Measurements from ENCODE around the gene RAI14.

Gene RAI14

GRCh38 chr5:34666392-34667080 lies 10.4 kb downstream of the RAI14 start:
- TF ChIP-seq, protein P1, sequence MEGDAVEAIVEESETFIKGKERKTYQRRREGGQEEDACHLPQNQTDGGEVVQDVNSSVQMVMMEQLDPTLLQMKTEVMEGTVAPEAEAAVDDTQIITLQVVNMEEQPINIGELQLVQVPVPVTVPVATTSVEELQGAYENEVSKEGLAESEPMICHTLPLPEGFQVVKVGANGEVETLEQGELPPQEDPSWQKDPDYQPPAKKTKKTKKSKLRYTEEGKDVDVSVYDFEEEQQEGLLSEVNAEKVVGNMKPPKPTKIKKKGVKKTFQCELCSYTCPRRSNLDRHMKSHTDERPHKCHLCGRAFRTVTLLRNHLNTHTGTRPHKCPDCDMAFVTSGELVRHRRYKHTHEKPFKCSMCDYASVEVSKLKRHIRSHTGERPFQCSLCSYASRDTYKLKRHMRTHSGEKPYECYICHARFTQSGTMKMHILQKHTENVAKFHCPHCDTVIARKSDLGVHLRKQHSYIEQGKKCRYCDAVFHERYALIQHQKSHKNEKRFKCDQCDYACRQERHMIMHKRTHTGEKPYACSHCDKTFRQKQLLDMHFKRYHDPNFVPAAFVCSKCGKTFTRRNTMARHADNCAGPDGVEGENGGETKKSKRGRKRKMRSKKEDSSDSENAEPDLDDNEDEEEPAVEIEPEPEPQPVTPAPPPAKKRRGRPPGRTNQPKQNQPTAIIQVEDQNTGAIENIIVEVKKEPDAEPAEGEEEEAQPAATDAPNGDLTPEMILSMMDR (IDR thresholded peaks at IDR 0.05; ENCODE audit: borderline replicate concordance, insufficient read depth, low read depth, low read length) = no peak
- H3K4me3 ChIP-seq (ENCODE audit: low read depth, low read length) = no peak overlapping the region

GRCh38 chr5:34667705-34668104 lies 11.6 kb downstream of the RAI14 start:
- TF ChIP-seq, protein P1 (IDR thresholded peaks at IDR 0.05; ENCODE audit: borderline replicate concordance, insufficient read depth, low read depth, low read length) = no peak
- no peak overlapping the region for H3K4me3 ChIP-seq (ENCODE audit: low read depth, low read length)

DNA sequence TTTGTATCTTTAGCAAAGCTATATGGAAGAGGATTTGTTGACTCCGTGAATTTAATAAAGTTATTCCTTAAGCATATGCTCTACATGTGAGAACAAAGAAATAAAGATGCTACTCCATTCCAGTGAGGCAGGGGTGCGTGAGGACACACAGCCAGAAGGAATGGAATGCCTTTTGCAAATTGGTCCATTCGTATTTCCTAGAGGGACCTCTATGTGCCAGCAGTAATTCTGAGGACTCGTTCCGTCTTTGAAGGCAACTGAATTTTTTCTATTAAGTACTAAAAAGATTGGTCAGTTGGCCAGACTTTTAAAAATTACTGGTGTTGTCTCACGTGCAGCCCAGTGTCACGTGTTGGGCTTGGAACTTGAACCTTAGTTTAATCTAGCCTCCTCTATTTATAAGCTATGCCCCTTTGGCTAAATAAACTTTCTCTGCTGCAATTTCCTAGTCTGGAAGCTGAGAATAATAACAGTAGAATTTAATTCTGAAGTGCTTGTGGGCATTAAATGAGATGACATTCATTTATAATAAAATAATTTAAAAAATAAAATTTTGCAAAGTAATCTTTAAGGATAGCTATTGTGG lies 13.9 kb downstream of the RAI14 start:
- TF ChIP-seq, protein P1 (IDR thresholded peaks at IDR 0.05; ENCODE audit: borderline replicate concordance, insufficient read depth, low read depth, low read length) = no peak
- no peak overlapping the region for H3K4me3 ChIP-seq (ENCODE audit: low read depth, low read length)

DNA sequence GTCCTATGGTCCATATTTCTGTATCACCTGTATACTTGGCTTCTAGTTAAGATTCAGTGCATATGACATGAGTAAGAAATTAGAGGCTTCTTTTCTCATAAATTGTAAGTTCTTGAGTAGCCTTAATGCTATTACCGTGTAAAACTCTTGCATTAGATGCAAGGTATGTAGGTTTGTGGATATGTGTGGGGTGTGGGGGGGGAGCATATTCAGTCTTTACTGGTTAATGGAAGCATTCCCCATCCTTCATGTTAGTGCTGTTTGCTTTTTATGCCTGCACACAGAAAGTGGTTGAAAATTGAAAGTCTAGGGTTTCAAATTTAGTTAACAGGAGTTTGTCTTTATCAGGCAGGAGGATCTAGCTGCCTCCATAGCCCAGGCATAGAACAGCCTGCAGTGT lies 16.1 kb downstream of the RAI14 start:
- TF ChIP-seq, protein P1 (IDR thresholded peaks at IDR 0.05; ENCODE audit: borderline replicate concordance, insufficient read depth, low read depth, low read length) = no peak

GRCh38 chr5:34673463-34674125 lies 17.5 kb downstream of the RAI14 start:
- TF ChIP-seq, protein P1 (IDR thresholded peaks at IDR 0.05; ENCODE audit: borderline replicate concordance, insufficient read depth, low read depth, low read length) = no peak
- no peak overlapping the region for H3K4me3 ChIP-seq (ENCODE audit: low read depth, low read length)

More for the DNA sequence above, 16.1 kb downstream of the RAI14 start:
- H3K4me3 ChIP-seq (ENCODE audit: low read depth, low read length) = no peak overlapping the region

DNA sequence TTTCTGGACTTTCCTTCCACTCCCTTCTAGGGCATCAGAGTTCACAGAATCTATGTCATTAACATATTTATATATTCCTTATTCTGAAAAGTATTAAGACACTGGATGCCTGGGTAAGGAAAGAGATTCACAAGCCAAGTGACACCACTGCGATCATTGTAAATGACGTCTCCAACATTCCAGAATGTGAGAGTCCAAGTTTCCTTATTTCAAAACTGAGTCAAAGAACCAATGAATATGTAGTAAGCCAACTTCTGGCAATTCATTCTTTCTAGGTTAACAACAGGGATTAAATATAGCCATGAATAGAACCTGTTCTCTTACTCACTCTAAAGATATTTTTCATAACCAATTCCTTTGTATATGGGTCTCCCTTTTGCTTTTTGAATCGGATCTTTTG lies 18.1 kb downstream of the RAI14 start:
- H3K4me3 ChIP-seq (ENCODE audit: low read depth, low read length) = no peak overlapping the region
- TF ChIP-seq, protein P1 (IDR thresholded peaks at IDR 0.05; ENCODE audit: borderline replicate concordance, insufficient read depth, low read depth, low read length) = no peak

All from GM12875 (cell line).